Keratinocyte (primary cell): ENCODE results near the gene CDK17. TPM values are rescaled to one million over a fixed set of nuclear protein-coding genes. Genes with fewer than 3 reads are reported as not detected.
"Not testable (repeated sequence)": the region's sequence is repeated elsewhere in the genome, so short reads cannot be mapped to it uniquely, and the experiment has no call there.

Source experiments
- DNase-seq: peaks from one replicate; pipeline ENCODE4 v3.0.0-alpha.2; 2011; ENCODE audit warnings: low read depth, missing footprints, low spot score
- FAIRE-seq: peaks from 2 replicates; lab custom pipeline; 2011; peaks lifted over from hg19 to GRCh38; lab: Jason Lieb, UNC
- H2AFZ ChIP-seq: 2 replicates; pipeline ENCODE4 v1.6.0; 2012; ENCODE audit warnings: low read length, control low read depth, inconsistent platforms; ENCODE audit not compliant: control insufficient read depth
- H3K27ac ChIP-seq: 2 replicates; pipeline ENCODE4 v1.5.1; 2011; ENCODE audit warnings: low read length; ENCODE audit not compliant: control insufficient read depth, insufficient read depth
- H3K27me3 ChIP-seq: 3 replicates; pipeline ENCODE4 v1.6.0; 2011; ENCODE audit warnings: low read length; ENCODE audit not compliant: control insufficient read depth, insufficient read depth; ENCODE audit errors: extremely low read depth
- H3K36me3 ChIP-seq, 2 experiments: 2 replicates in 1 of 2; 3 replicates in 1 of 2; pipeline ENCODE4 v1.5.1; 2011; ENCODE audit warnings: low read length in 2 of 2, mild to moderate bottlenecking in 1 of 2; ENCODE audit not compliant: control insufficient read depth in 2 of 2, insufficient read depth in 2 of 2; ENCODE audit errors: extremely low read depth in 1 of 2
- H3K4me1 ChIP-seq: 3 replicates; pipeline ENCODE4 v1.5.1; 2011; ENCODE audit warnings: low read length; ENCODE audit not compliant: control insufficient read depth, insufficient read depth; ENCODE audit errors: extremely low read depth
- H3K4me2 ChIP-seq: 3 replicates; pipeline ENCODE4 v1.6.0; 2011; ENCODE audit warnings: low read depth, low read length; ENCODE audit not compliant: control insufficient read depth, insufficient read depth; ENCODE audit errors: extremely low read depth
- H3K4me3 ChIP-seq, 3 experiments: fragments of 200-600 bp in 1 of 3; sonication (generic) in 1 of 3; 2 replicates in 2 of 3; 3 replicates in 1 of 3; pipeline ENCODE4 v1.5.1; 2011 to 2016; ENCODE audit warnings: low read length in 3 of 3, mild to moderate bottlenecking in 3 of 3, control low read depth in 2 of 3, inconsistent platforms in 1 of 3, low read depth in 1 of 3, mixed read lengths in 1 of 3, mixed run types in 1 of 3, moderate library complexity in 1 of 3; ENCODE audit not compliant: control insufficient read depth in 2 of 3, insufficient read depth in 2 of 3; ENCODE audit errors: extremely low read depth in 1 of 3
- H3K79me2 ChIP-seq: 2 replicates; pipeline ENCODE4 v1.6.0; 2012; ENCODE audit warnings: low read length; ENCODE audit not compliant: control insufficient read depth, insufficient read depth
- H3K9ac ChIP-seq: 3 replicates; pipeline ENCODE4 v1.6.0; 2011; ENCODE audit warnings: low read length; ENCODE audit not compliant: control insufficient read depth, insufficient read depth; ENCODE audit errors: extremely low read depth
- H3K9me1 ChIP-seq: 3 replicates; pipeline ENCODE4 v1.6.0; 2011; ENCODE audit warnings: low read length; ENCODE audit not compliant: control insufficient read depth, insufficient read depth; ENCODE audit errors: extremely low read depth
- H3K9me3 ChIP-seq: 2 replicates; pipeline ENCODE4 v1.5.1; 2012; ENCODE audit warnings: low read depth, low read length; ENCODE audit not compliant: control insufficient read depth
- H4K20me1 ChIP-seq: 3 replicates; pipeline ENCODE4 v1.6.0; 2011; ENCODE audit warnings: low read length; ENCODE audit not compliant: control insufficient read depth, insufficient read depth; ENCODE audit errors: extremely low read depth
- EZH2 ChIP-seq: IDR thresholded peaks from one replicate; pipeline ENCODE4 v1.6.1; 2012; ENCODE audit warnings: inconsistent platforms, mild to moderate bottlenecking, low read length, moderate library complexity
- dilution Hi-C: fragments of 300-500 bp; cut with MboI; formaldehyde crosslinking; loops from one replicate; pipeline ENCODE4 v1.7.0; 2020; ENCODE audit warnings: low sequenced_read_pairs; ENCODE audit not compliant: extremely low pct_ligation_motif_present
- polyA plus RNA-seq, 5 experiments: library from polyadenylated mRNA; depleted of rRNA in 3 of 5; stranded (reverse) in 3 of 5; stranded (forward) in 1 of 5; unstranded in 1 of 5; fragments of >200 nt; gene quantifications; 1 replicate in 1 of 5; 2 replicates in 3 of 5; 3 replicates in 1 of 5; pipeline versions ENCODE4 v1.2.1 to v1.2.3, GENCODE V29; 2011 to 2012; ENCODE audit warnings: missing spikeins in 2 of 5, low read depth in 1 of 5, low replicate concordance in 1 of 5
- TF ChIP-seq, protein P1 (sequence below), 3 experiments: IDR thresholded peaks in 1 of 3; conservative IDR thresholded peaks in 1 of 3; optimal IDR thresholded peaks in 1 of 3; 2 replicates in 2 of 3; 3 replicates in 1 of 3; pipeline versions ENCODE3 to v1.5.1; 2011; ENCODE audit warnings: low read length in 3 of 3, mild to moderate bottlenecking in 3 of 3, moderate library complexity in 2 of 3, control low read depth in 1 of 3, inconsistent platforms in 1 of 3; ENCODE audit not compliant: insufficient read depth in 2 of 3; ENCODE audit errors: extremely low read depth in 1 of 3

The CDK17 gene
- polyA plus RNA-seq, 1 donor (not counting 4 experiments of a cell fraction or from before 2014, with no cell fraction given): 33.0 TPM

DNA sequence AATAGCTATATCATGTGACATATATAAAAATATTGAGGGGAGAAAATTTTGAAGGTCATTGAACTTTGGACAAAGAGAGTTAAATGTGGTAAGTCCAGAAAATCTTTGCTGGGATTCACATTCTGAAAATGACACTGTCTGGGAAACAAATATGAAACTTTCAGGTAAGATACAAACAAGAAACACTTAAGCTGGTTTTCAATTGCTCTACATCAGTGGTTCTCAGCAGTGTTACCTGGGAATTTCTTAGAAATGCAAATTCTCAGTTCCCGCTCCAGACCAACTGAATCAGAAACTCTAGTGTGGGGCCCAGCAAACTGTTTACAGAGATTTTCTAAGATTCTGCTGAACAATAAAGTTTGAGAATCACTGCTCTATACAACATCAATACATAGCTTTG, 3.6 kb upstream of the CDK17 start:
- Histone ChIP-seq H3K4me1 (peaks cover 10% of the 10 kb centered on the region), H3K36me3 (no peaks in the 10 kb centered on the region), H3K79me2 (peaks cover 11% of the 10 kb centered on the region), H3K9me3 (no peaks in the 10 kb centered on the region), H3K27ac (no peak overlapping the region), H3K27me3 (no peaks in the 10 kb centered on the region), H3K4me3 (no peak overlapping the region), H4K20me1 (no peaks in the 10 kb centered on the region), H3K4me2 (no peak overlapping the region), H2AFZ (no peak overlapping the region), H3K9ac (no peak overlapping the region), H3K9me1 (no peaks in the 10 kb centered on the region)
- TF ChIP-seq, protein P1, sequence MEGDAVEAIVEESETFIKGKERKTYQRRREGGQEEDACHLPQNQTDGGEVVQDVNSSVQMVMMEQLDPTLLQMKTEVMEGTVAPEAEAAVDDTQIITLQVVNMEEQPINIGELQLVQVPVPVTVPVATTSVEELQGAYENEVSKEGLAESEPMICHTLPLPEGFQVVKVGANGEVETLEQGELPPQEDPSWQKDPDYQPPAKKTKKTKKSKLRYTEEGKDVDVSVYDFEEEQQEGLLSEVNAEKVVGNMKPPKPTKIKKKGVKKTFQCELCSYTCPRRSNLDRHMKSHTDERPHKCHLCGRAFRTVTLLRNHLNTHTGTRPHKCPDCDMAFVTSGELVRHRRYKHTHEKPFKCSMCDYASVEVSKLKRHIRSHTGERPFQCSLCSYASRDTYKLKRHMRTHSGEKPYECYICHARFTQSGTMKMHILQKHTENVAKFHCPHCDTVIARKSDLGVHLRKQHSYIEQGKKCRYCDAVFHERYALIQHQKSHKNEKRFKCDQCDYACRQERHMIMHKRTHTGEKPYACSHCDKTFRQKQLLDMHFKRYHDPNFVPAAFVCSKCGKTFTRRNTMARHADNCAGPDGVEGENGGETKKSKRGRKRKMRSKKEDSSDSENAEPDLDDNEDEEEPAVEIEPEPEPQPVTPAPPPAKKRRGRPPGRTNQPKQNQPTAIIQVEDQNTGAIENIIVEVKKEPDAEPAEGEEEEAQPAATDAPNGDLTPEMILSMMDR (optimal IDR thresholded peaks at IDR 0.05 in 1 of 3, IDR thresholded peaks at IDR 0.05 in 1 of 3, conservative IDR thresholded peaks at IDR 0.05 in 1 of 3; ENCODE audit: extremely low read depth in 1 of 3, insufficient read depth in 2 of 3, low read length in 3 of 3): no peak
- TF ChIP-seq EZH2: no peak
- FAIRE-seq (no peak), DNase-seq (no peak)
- dilution Hi-C loops: no loop called here

DNA sequence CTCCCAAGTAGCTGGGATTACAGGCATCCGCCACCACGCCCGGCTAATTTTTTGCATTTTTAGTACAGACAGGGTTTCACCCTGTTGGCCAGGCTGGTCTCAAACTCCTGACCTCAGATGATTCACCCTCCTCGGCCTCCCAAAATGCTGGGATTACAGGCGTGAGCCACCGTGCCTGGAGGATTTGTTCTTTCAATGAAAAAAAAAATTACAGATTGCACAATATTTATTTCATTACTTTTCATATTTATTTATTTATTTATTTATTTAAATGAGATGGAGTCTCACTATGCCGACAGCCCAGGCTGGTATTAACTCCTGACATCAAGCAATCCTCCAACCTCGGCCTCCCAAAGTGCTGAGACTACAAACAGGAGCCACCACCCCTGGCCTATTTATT, 2.3 kb upstream of the CDK17 start:
- FAIRE-seq: not testable (repeated sequence)

DNA sequence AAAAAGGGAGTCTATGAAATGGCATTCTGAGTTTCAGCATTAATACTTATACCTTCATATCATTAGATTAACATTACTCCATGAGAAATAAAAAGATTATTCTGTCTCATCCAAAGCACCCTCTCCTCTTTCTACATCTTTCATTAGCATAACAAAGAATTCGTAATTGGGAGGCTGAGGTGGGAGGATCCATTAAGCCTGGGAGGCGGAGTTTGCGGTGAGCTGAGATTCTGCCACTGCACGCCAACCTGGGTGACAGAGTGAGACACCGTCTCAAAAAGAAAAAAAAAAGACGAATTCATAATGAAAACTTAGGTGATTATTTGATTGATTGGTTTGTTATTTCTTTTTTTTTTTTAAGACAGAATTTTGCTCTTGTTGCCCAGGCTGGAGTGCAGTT, 1.8 kb upstream of the CDK17 start:
- Histone ChIP-seq H3K4me1 (peaks cover 15% of the 10 kb centered on the region), H3K9ac (no peak overlapping the region), H2AFZ (no peak overlapping the region), H3K36me3 (no peaks in the 10 kb centered on the region), H3K4me2 (peak overlapping the region; percentile 81), H4K20me1 (no peaks in the 10 kb centered on the region), H3K9me3 (no peaks in the 10 kb centered on the region), H3K4me3 (peak overlapping the region in 1 of 3 experiments; percentile 63), H3K9me1 (no peaks in the 10 kb centered on the region), H3K79me2 (peaks cover 29% of the 10 kb centered on the region), H3K27me3 (no peaks in the 10 kb centered on the region), H3K27ac (peak overlapping the region; percentile 79)
- no peak for DNase-seq
- no peak for TF ChIP-seq EZH2
- TF ChIP-seq, protein P1 (optimal IDR thresholded peaks at IDR 0.05 in 1 of 3, IDR thresholded peaks at IDR 0.05 in 1 of 3, conservative IDR thresholded peaks at IDR 0.05 in 1 of 3; ENCODE audit: extremely low read depth in 1 of 3, insufficient read depth in 2 of 3, low read length in 3 of 3): no peak
- no peak for FAIRE-seq
- dilution Hi-C loops: no loop called here

More for the DNA sequence above, 2.3 kb upstream of the CDK17 start:
- dilution Hi-C loops, H3K27ac ChIP-seq, H3K9me1 ChIP-seq, DNase-seq, H3K4me3 ChIP-seq, H3K9me3 ChIP-seq, H3K4me2 ChIP-seq, H4K20me1 ChIP-seq, H3K36me3 ChIP-seq, H2AFZ ChIP-seq, H3K9ac ChIP-seq, H3K27me3 ChIP-seq: not testable (repeated sequence)
- H3K79me2 ChIP-seq: peaks cover 24% of the 10 kb centered on the region
- peaks cover 13% of the 10 kb centered on the region for H3K4me1 ChIP-seq
